Nasal cavity respiratory epithelium epithelial cell of viscerocranial mucosa (primary cell): Measurements from ENCODE around the gene F8A1. TPM values are rescaled to one million over a fixed set of nuclear protein-coding genes. Genes with fewer than 3 reads are reported as not detected.

Source experiments
- total RNA-seq: library from RNA; depleted of rRNA; stranded (reverse); fragments of >200 nt; gene quantifications from 2 replicates; pipeline ENCODE4 v1.2.3, GENCODE V29; 2014

F8A1 gene
- 1.4 and 3.1 TPM in 2 replicates for total RNA-seq

DNA sequence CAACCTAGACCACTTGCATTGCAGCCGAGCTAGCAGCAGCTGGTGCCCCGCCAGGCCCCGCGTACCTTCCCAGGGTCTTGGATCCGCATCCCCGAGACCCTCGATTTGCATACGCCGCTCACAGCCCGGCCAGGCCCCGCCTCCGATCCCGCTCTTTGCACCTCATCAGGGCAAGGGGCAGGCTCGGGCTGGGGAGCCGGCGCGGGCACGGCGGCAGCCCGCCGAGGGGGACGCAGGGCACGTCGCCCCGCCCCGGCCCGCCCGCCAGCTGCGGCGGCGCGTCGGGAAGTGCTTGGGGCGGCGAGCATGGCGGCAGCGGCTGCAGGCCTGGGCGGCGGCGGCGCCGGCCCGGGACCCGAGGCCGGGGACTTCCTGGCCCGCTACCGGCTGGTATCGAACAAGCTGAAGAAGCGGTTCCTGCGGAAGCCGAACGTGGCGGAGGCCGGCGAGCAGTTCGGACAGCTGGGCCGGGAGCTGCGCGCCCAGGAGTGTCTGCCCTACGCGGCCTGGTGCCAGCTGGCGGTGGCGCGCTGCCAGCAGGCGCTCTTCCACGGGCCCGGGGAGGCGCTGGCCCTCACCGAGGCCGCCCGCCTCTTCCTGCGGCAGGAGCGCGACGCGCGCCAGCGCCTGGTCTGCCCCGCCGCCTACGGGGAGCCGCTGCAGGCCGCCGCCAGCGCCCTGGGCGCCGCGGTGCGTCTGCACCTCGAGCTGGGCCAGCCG, at the start of gene F8A1:
F8A1 (plus strand) TSS at position 287 of the 720 bp plus-strand sequence; CDS start at position 307, 20 bp downstream.

Other genes starting within 250 kb of the F8A1 start
- gene CTAG2, start 232.8 kb upstream of the F8A1 start, total RNA-seq, result not detected in 2 replicates
- gene GAB3, start 135.3 kb upstream of the F8A1 start, total RNA-seq, result under 0.01 TPM in 2 replicates
- gene DKC1, start 123.5 kb upstream of the F8A1 start, total RNA-seq, result 101 and 106 TPM in 2 replicates
- gene MPP1, start 80.9 kb upstream of the F8A1 start, total RNA-seq, result 0.34 and 4.3 TPM in 2 replicates
- not detected in 2 replicates for gene SMIM9, start 51.7 kb upstream of the F8A1 start, total RNA-seq
- gene F8, start 136.4 kb downstream of the F8A1 start, total RNA-seq, result 0.34 and 1.9 TPM in 2 replicates
- 28.0 and 39.5 TPM in 2 replicates for gene FUNDC2, start 140.5 kb downstream of the F8A1 start, total RNA-seq
- 9.0 and 20.5 TPM in 2 replicates for gene CMC4, start 184.8 kb downstream of the F8A1 start, total RNA-seq
- 12.2 and 22.6 TPM in 2 replicates for gene MTCP1, start 184.8 kb downstream of the F8A1 start, total RNA-seq
- gene BRCC3, start 185.2 kb downstream of the F8A1 start, total RNA-seq, result 12.0 and 23.3 TPM in 2 replicates